NCI-H1105 (cell line): ENCODE measurements around the gene LRRC74A.
A peak's percentile ranks its signal among the peaks of the same experiment; 100 is the strongest.

Source experiments
- DNase-seq: peaks from one replicate; lab custom pipeline; 2025; lab: John Stamatoyannopoulos, UW

Gene LRRC74A

DNA sequence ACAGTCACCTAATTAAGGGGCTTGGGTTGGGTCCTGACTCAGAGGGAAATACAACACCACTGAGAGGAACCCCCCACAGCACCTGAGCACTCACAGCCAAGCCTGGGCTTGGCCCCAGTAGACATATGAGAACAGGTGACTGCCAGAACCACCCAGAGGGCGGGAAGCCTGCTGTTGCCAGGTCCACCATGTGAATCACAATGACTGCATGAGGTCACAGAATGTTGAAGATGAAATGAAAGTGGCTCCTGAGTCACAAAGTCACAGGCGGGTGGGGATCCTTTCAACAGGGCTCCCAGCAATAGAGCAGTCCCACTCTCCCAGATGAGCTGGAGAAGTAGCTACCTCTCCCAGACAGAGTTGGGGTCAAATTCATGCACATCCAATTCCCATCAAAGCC is at the start of gene LRRC74A:
Gene LRRC74A, plus strand, starts transcription at position 287 of the 400 bp plus-strand sequence. CDS start 290 bp downstream, outside the sequence.
- no peak for DNase-seq

DNA sequence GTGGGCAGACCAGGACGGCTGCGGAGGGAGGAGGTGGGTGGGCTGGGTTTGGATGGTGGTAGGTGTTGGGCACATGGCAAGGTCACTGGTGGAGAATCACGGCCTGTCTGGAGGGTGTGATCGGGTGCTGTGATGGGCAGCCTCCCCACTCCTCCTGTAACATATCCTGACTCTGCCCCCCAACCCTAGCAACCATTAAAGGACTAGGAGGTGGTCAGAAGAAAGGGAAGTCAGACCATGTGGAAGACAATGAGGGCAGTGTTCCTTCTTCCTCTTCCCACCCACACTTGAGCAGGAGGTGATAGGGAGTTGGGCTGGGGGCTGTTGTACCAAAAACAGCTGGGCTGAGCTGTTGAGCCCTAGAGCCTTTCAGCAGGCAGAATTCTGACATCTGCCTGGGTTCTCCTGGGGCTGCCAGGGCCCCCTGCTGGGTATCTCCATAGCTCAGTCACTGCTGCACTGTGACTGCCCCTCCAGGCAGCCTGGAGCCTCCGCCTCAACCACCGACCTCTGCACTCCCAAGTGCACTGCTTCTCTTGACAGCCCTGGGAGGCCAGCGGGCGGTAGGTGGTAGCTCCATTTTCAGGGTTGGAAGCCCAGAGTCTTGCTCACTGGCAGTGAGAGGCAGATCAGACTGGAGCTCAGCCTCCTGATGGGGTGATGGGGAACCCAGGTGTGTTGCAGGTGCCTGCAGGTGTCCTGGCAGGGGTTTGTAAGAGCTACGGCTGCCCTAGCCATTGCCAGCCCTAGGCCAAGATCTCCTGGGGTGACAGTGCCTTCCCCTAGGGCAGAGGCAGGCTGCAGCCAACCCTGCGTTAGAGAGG is 49.6 kb upstream of the LRRC74A start:
- DNase-seq = no peak

DNA sequence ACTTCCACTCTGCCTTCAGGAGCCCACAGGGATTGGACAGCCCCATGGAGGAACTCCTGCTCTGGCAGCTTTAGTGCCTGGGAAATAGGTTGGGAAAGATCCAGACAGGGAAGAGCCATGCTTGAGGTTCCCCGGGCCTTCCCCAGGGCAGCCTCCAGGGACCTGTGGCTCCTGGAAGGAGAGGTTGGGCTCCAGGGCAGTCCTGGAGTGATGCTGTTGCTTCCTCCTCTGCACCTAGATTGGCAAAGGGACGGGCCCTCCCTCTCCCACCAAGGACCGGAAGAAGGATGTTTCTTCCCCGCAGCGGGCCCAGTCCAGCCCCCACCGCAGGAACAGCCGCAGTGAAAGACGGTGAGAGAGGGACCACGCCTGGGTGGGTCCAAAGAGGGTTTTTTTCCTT is 48.5 kb upstream of the LRRC74A start:
- DNase-seq = no peak

DNA sequence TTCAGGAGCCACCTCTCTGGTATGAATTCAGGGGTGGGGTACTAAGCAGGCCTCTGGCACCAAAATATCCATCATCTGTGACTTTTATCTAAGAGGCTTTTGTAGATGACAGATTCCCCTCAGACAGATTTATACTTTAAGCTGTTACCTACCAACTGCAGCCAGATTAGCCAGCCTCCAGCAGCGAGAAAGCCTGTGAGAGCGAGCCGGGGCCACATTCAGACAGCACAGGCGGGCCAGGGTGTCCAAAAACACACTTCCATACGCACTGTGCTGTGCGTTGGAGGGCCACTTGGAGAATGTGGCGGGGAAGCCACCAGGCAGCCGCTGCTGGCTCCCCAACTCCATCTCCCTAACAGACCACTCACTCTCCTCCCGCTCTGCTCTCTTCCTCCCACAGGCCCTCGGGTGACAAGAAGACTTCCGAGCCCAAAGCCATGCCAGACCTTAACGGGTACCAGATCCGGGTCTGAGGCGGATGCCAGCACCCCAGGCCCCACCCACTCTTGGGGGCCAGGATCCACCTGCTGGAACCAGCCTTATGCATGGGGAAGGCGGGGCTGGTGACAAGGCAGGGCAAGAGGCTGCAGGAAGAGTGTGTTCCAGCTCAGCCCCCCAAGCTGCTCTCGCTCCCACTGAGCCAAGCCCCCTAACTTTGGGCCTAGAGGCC is 47.5 kb upstream of the LRRC74A start:
- no peak for DNase-seq

DNA sequence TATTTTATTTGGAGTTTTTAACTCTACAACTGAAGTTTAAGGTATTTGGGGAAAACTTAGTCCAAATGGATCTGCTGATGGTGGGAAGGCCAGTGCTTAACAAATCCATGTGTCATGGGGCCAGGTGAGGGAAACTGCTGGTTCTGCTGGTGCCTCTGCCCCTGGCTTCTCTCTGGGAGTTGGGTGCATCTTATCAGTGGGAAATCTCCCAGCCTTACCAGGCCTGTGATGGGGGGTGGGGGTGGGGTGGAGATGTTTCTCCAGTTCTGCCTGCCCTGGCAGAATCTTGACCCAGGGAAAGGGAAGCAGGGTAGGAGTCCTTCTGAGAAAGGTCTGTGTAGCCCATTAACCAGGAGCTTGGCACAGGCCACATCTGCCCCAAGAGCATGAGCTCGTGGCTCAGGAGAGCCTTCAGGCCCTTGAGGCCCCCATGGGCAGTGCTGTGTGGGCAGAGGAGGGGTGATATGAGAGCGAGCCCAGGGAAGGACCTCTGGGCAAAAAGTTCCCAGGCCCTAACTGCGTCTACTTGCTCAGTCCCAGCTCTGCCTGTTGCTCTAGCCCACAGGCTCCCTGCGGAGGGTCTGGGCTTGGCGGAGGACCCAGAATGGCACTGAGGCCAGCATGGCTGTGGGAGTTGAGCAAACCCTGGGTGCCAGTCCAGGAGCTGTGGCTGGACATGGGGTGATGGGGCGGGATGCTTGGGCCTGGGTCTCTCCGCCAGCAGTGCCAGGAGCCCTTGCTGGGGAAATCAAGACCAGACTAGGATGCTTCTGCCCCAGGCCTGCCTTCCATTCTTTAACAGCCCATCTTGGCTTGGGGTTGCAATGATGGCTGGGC is 46.8 kb upstream of the LRRC74A start:
- DNase-seq = no peak

DNA sequence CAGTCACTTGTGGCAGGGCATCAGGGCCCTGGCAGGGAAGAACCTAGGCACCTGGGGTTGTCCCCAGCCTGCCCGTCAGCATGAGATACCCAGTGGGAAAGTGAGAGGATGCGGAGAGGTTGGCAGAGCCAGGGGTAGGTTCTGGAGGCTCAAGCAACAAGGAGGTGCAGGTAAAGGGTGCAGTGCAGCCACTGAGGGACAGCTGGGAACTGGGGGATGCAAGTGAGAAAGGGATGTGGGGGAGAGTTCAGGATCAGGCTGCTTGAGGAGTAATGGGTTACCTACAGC is 46.2 kb upstream of the LRRC74A start:
- DNase-seq = no peak

DNA sequence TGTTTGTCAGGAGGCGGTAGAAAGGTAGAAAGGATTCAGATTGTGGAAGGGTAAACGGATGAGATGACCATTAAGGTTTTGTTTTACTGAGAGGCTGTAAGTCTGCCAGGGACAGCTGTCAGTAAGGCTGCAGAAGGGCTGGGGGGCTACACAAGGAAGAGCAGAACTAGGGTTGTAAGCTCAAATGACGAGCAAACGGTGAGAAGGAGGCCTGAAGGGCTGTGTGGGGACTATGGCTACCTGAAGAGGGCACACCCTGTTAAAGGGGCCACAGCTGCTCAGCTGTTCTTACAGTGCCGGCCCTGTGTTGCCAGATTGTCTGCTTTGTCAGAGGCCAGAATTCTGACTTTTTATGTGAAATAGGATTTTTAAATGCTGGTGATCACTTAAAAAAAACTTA is 45.8 kb upstream of the LRRC74A start:
- no peak for DNase-seq

DNA sequence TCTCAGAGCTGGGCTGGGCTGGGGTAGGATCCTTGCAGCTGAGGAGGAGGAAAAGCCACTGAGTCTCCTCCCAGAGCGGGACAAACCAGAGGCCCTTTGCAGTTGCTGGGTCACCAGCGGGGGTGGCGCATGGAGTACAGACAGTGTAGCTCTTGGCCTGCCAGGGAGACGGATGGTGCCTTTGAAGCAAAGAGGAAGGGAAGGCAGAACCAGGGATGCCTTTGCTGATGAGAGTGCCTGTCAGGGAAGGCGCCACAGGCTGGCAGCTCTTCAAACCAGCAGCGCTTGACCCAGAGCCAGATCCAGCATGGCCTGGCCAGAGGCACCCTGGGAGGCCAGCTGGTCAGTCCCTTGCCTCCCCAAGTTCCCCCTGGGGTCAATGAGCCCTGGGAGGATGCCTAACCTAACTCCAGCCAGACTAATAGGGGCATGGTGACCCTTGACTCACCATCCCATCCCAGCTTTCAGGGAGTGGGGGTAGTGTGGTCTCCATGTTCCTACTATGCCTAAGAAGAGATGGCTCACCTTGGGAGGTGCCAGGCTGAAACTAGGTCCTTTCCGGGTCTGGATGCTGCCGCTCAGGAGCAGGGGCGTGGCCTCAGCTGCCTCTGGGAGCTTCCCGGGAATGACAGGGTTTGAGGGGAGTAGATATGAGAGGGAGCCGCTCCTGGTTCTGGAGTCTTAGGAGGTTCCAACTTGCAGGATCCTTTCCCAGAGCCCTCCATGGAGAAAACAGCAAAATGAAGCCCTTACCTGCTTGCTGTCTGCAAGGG is 45.1 kb upstream of the LRRC74A start:
- DNase-seq = no peak

DNA sequence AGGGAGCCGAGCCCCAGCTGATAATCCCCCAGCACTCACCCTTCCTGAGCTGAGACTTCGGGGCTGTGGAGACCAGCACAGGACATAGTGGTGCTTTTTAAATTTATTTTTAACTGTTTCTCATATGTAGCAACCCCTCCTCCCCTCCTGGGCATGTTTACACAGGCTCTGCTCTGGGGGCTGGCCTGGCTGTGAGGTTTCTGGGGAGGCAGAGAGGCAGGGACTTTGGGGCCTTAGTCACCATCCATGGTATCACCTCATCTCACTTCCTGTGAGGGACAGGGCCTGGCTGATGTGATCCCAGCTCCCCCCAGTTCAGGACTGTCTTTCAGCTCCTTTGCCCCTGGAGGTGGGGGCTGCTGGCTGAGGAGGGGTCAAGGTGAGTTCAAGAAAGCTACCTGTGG is 44.6 kb upstream of the LRRC74A start:
- DNase-seq = no peak

DNA sequence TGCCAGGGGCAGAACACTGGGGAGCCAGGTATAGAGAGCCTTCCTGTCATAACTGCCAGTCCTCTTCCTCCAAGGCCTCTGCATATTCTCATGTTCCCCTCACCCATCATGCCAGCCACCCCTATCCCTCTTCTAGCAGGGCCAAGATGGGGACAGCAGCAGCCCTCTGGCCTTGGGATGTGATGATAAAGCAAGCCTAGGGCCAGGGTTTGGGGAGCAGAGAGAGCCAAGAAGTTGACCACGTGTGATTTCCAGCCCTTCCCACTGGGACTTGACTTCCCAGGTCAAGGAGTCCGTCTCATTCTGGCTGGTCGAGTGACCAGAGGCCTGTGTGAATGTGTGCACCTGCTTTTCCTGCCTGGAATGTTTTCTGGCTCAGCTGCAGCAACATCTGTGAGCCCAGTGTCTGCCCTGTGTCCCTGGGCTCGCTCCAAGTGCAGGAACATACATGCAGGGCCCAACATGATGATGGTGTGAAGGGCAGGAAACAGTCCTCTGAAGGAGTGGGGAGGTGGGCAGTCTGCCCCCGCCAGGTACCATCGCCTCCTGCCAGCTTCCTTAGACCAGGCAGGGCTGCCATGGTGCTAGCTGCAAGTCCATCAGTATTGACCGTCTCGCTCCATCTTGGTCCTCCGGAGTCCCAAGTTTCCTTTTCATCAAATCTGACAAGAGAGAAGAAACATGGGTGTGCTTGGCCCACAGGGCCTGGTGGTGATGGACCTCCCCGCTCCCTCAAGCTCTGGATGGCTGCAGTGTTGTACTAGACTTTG is 43.9 kb upstream of the LRRC74A start:
- DNase-seq = no peak

DNA sequence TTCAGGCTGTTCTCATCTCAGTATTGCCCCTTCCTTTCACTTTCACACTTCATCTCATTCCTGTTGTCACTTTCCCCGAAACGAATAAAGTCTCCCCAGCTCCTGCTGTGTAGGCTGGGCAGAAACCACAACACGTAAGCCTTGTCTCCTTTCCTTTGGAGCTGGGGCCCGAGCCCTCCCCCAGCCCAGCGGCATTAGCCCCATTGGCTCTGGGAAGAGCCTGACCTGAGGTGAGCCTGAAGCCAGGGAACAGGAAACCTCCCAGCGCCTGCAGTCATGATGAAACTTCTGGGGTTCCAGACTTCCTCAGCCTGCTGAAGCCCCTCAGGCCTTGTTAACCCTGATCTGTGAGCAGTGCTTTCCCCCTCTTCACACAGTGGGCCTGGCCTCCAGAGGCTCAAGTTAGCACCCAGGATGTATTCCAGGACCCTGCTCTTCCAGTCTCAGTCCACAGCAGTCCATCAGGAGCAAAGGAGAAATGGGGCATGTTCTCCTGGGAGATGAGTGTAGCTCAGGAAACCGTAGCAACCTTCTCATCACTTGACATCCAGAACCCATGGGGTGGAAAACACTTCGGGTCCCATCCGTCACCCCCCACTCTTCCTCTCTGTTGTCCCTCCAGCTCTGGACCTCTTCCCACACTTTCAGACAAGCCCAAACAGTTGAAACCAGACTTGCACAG is 43.2 kb upstream of the LRRC74A start:
- DNase-seq = no peak

DNA sequence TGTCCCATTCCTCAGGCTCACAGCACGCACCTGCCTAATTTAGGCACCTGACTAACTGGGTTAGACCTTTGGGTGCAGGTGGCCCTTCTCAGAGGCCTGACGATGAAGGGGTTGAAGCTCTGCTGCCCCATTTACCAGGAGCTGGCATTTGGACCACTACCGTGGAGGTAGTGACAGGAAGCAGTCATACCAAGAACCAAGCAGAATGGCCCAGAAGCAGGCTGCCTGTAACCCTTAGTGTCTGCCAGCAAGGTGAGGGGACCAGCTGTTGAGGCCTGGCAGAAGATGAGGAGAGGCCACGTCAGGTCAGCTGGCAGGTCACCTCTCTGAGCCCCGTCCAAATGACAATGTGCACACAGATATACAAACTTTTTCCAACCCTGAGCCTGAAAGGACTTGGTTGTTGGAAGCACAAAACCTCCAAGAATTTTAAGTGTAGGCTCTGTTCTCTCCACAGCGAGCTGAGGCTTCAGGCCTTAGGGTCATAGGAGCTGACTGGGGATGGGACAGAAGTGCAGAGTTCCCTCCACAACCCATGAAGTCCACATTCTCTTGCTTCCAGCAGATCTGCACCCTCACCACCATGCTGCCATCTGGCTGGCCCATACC is 41.8 kb upstream of the LRRC74A start:
- DNase-seq = no peak

DNA sequence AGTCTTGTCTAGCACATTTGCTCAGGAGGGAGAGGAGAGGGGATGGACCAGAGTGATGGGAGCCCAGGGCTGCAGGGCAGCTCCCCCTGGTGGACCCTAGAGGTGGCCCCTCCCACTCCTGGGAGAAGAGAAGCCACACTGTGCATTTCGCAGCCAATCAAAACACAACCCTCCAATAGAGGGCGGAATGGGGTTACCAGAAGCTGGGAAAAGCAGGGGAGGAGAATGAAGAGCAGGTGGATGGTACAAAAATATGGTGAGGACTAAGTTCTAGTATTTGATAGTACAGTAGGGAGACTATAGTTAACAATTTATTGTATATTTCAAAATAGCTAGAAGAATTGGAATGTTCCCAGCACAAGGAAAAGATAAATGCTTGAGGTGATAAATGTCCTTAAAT is 41.3 kb upstream of the LRRC74A start:
- peak; percentile 50 for DNase-seq

DNA sequence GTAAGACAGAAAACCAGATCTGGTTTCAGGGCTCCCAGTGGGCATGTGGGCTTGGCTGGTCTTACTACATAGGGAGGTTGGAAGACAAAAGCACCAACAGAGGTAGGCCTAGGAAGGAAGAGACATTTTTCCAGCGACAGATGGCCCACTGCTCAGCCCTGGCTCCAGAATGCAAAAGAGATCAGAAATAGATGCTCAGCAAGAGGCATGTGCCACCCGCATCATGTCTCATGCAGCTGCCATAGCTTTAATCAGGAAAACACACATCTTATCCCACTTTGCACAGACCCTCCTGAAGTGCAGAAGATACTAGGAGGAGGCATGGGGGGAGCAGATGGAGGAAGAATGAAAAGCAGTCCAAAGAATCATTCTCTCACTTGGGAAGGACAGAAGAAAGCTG is 39.6 kb upstream of the LRRC74A start:
- no peak for DNase-seq

DNA sequence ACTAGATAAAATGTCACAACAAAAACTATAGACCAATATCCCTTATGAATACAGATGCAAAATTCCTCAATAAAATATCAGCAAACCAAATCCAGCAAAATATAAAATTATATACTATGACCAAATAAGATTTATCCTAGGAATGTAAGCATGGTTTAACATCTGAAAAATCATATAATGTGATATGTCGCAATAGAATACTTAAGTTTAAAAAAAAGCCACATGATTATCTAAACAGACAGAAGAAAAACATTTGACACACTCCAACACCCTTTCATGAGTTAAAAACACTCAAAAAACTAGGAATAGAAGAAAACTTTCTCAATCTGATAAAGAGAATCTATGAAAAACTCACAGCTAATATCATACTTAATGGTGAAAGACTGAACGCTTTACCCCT is 33.8 kb upstream of the LRRC74A start:
- DNase-seq = no peak

DNA sequence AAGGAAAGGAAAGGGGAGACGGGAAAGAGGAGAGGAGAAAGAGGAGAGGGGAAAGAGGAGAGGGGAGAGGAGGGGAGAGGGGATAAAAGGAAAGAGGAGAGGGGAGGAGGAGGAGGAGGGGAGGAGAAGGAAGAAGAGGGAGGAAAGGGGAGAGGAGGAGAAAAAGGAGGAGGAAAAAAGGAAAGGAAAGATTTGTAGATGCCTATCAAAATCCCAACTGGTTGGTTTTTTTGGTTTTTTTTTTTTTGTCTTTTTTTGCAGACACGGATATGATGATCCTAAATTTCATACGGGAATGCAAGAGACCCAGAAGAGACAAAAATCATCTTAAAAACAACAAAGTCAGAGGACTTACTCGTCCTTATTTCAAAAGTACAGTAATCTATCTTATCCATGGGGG is 32.9 kb upstream of the LRRC74A start:
- no peak for DNase-seq

DNA sequence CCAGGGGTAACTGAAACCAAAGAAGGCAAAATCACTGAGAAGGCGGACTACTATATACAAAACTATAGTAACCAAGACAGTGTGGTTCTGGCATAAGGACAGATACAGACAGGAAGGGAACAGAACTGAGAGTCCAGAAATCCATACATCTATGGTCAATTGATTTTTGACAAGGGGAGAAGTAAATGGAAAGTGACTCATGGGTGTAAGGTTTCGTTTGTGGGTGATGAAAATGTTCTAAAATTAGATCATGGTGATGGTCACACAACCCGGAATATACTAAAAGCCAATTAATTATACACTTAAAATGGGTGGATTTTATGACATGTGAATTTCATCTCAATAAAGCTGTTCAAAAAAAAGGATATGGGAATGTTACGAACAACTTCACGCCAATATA is 32.3 kb upstream of the LRRC74A start:
- DNase-seq = no peak

DNA sequence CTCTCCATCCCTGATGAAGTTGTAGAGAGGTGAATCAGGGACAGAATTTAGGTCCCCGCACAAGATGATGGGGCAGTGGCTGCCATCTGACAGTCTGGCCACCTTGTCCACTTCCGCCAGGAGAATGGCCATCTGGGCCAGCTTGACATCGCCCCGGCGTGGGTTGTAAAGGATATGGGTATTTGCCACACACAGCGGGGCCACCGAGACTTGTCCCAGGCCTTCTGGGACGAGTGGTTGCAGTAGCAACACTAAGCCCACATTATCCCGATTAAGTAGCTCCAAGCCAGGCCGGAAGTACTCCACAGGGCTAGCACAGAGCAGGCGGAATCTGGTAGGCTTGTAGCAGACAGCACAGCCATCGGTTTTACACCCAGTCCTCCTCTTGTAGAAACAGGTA is 19.8 kb upstream of the LRRC74A start:
- DNase-seq = no peak

DNA sequence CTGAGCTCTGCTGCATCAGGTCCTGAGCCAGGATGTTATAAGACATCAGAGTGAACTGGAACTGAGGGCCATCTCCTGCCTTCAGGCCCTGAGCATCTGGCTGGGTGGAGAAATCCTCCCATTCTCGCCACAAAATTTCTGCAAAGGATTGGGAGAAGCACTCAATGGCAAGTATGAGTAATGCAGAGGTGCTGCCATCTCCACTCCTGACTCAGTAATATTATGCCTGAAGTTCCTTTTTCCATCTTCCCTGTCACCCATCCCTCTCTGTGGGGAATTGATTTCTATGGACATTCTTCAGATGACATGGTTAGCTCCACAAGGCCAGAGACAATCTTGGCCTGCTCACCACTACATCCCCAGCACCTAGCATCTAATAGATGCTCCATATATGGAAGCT is 18.2 kb upstream of the LRRC74A start:
- DNase-seq = no peak

DNA sequence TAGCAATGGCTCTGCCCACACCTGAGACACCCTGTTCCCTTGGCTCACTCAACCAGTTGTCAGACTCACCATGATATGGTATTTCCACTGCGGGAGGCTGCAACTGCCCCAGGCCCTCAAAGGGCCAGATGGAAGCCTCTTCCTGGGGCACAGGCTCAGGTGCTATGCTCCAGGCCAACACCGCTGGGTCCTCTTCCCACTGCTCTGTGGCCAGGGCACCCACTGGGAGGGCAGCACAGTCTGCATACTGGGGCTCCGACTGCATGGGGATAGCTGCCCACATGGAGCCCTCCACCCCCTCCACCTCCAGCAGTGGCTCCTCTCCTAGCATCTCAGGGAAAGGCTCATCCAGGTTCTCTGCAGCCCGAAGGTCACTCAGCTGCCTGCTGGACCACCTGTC is 17.2 kb upstream of the LRRC74A start:
- DNase-seq = no peak
